GM12878 (cell line): ENCODE data around the gene STK35.

ENCODE experiments used
- POLR2A ChIP-seq: IDR thresholded peaks from 2 replicates; pipeline ENCODE4 v1.6.1; 2011; ENCODE audit warnings: low read depth, mild to moderate bottlenecking, low read length
- RAD51 ChIP-seq: fragments of 450-650 bp; IDR thresholded peaks from 2 replicates; pipeline ENCODE4 v1.6.1; 2016; ENCODE audit warnings: moderate library complexity, mild to moderate bottlenecking, inconsistent platforms
- TF ChIP-seq, protein P1 (sequence below), 3 experiments: IDR thresholded peaks in 2 of 3; conservative IDR thresholded peaks in 1 of 3; 2 replicates each; pipeline ENCODE4 v1.5.1; 2011; ENCODE audit warnings: low read depth in 3 of 3, low read length in 3 of 3, mild to moderate bottlenecking in 3 of 3, control low read depth in 2 of 3, moderate library complexity in 2 of 3, inconsistent platforms in 1 of 3, mixed read lengths in 1 of 3; ENCODE audit not compliant: control insufficient read depth in 2 of 3, insufficient read depth in 1 of 3; ENCODE audit errors: extremely low read depth in 1 of 3

DNA sequence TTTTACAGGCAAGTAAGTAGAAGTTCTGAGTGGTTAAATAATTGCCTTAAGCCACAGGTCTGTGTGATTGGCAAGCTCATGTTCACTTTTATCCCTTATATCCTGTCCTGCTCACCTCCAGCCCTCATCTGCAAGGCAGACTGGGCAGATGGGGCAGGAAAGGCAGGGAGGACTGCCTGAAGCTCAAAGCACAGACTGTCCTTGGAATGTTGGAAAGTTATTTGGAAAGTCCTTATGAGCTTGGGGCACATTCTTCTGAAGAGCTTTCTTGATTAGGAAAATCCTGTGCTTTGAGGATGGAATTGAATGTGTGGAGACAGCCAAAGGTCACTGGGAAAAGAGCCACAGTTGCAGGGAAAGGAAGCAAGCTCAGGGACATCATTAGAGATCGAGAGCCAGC lies 48.9 kb upstream of the STK35 start:
- TF ChIP-seq POLR2A (no peak), RAD51 (no peak)
- TF ChIP-seq, protein P1, sequence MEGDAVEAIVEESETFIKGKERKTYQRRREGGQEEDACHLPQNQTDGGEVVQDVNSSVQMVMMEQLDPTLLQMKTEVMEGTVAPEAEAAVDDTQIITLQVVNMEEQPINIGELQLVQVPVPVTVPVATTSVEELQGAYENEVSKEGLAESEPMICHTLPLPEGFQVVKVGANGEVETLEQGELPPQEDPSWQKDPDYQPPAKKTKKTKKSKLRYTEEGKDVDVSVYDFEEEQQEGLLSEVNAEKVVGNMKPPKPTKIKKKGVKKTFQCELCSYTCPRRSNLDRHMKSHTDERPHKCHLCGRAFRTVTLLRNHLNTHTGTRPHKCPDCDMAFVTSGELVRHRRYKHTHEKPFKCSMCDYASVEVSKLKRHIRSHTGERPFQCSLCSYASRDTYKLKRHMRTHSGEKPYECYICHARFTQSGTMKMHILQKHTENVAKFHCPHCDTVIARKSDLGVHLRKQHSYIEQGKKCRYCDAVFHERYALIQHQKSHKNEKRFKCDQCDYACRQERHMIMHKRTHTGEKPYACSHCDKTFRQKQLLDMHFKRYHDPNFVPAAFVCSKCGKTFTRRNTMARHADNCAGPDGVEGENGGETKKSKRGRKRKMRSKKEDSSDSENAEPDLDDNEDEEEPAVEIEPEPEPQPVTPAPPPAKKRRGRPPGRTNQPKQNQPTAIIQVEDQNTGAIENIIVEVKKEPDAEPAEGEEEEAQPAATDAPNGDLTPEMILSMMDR (IDR thresholded peaks at IDR 0.05 in 2 of 3, conservative IDR thresholded peaks at IDR 0.05 in 1 of 3; ENCODE audit: control insufficient read depth in 2 of 3, extremely low read depth in 1 of 3, insufficient read depth in 1 of 3, low read depth in 3 of 3, low read length in 3 of 3), result no peak
